Activated CD4-positive, alpha-beta T cell treated with anti-CD3 and anti-CD28 coated beads, Interleukin-2, amount 50 U/mL, for 16 hours (primary cell): Measurements from ENCODE around the gene UCN.
"Not testable (repeated sequence)": the region's sequence is repeated elsewhere in the genome, so short reads cannot be mapped to it uniquely, and the experiment has no call there.

Experiments used
- DNase-seq: peaks from one replicate; pipeline ENCODE4 v3.0.0-alpha.2; 2020

The UCN gene

GRCh38 chr2:27313882-27314645, 5.8 kb upstream of the UCN start:
- DNase-seq: no peak

DNA sequence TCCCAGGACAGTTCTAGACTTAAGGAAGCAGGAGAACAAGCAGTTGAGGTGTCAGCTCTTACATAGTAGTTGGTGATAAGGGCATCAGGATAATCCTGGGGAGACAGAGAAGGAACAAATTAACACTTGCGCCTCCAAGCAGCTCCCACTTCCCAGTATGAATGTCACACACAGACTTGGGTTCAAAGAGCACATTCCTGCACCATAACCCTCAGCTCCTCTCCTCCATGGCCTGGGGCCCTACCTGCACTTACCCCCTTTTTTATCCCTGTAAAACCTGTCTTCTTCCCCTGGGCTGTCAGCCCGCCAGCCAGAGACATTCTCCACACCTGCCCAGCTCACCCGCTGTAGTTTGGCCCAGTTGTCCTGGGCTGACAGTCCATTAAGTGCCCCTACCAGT, 3.9 kb upstream of the UCN start:
- DNase-seq: no peak

DNA sequence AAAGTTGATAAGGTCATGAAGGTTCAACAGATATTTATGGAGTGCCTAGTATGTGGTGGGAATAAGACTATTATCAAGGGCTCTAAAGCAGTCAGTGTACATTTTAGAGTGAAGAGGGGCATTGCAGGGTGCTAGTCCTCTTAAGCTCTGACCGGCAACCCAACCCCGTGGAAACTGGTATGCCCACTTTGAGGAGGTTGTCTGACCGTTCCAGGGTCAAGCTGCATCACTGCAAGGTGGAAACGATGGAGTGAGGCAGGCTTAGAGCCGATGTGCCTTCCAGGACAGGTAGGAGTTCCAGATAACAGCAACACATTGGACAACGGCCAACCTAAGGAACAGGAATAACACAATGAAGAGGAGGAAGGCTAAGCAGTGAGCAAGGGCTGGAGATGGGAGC, 1.4 kb upstream of the UCN start:
- no peak for DNase-seq

DNA sequence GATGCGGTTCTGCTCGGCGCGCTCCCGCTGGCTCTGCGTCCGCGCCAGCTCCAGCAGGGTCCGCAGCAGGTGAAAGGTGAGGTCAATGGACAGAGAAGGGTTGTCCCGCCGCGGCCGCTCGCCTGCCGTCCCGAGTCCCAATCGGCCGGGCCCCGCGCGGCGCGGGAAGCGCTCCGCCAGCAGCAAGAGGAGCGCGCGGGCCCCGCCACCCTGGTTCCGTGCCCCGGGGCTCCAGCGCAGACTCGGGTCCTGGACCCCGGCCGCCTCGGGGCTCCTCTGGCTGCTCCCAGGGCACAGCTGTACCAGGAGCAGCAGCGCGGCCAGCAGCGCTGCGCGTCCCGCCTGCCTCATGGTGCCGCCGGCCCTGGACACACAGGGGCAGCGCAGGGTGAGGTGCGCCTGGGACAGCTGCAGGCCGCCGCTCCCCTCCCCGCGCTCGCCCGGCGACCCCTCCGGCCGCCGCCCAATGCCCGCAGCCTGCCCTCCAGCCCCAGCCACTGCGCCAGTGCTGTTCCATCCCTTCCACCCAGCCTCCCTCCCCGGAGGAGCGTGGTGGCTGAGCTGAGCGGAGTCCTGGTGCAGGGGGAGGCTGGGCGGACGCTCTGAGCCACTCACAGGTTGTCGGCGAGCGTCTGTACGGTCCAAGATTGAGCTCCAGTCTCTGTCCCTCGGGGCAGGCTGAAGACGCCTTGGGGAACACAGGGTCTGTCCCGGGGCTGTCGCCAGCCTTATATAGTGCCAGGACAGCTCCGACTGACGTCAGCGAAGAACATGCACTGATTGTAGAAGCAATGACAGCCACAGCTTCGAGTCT, 493 bp downstream of the UCN start:
- no peak for DNase-seq

- no peak for DNase-seq
These were observed 1.0 kb downstream of the UCN start for GRCh38 chr2:27307287-27307544.

GRCh38 chr2:27306573-27307286, 1.5 kb downstream of the UCN start:
- no peak for DNase-seq

GRCh38 chr2:27306136-27306535, 2.1 kb downstream of the UCN start:
- DNase-seq: no peak

GRCh38 chr2:27305516-27305915, 2.7 kb downstream of the UCN start:
- DNase-seq: no peak

DNA sequence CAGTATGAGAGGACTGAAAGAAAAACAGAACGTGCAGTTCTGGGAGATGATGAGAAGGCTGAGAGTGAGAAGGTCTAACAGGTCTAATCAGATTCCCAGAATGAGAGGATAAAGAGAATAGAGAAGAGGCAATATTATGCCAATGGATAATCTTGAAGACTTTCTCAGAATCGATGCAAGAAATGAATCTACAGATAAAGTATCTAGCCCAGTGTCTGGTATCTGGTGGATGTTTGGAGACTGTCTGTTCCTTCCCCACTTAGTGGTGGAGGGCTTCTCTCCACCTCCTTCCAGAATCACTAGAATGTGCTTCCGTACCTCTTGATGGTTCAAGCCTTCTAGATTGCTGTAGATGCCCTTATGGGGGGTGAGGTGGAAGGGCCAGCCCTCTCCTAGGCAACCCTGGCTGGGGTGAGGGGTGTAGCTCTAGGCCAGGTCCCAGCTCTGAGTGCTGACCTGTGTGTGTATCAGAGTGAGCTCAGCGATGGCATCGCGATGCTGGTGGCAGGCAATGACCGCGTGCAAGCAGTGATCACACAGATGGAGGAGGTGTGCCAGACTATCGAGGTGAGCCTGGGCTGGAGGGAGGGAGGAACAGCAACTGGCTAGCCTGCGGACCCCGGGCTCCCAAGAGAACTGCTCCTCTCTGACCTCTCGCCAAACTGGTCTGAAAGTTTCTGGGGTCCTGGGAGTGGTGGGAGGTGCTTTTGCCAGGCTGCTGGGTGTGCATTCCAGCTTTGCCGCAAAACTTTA, 3.6 kb downstream of the UCN start:
- DNase-seq: no peak

DNA sequence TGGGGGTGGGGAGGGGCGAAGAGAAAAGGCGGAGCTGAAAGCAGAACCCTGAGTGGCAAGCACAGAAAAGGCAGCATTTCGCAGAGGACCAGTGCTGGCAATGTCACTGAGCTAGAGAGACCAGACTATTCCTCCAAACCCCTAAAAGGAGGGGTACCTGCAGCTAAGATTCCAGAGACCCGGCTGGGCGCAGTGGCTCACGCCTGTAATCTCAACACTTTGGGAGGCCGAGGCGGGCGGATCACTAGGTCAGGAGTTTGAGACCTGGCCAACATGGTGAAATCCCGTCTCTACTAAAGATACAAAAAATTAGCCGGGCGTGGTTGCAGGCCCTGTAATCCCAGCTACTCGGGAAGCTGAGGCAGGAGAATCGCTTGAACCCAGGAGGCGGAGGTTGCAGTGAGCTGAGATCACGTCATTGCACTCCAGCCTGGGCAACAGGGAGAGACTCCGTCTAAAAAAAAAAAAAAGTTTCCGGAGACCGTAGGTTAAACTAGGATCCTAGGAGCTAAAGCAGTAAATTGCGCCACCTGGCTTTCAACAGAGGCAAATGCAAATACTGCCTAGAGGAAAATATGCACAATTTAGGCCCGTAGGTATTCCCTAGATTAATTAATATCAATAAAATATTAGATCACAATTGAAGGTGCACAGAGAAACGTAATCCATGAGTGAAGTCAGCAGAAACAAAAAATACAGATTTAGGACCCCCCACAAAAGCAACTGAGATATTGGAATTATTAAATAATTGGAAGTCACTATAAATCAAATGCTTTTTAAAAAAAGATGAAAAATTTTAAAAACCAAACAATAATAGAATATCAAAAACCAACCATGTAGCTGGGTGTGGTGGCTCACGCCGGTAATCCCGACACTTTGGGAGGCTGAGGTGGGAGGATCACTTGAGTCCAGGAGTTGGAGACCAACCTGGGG, 4.9 kb downstream of the UCN start:
- peak; percentile 73 for DNase-seq

DNA sequence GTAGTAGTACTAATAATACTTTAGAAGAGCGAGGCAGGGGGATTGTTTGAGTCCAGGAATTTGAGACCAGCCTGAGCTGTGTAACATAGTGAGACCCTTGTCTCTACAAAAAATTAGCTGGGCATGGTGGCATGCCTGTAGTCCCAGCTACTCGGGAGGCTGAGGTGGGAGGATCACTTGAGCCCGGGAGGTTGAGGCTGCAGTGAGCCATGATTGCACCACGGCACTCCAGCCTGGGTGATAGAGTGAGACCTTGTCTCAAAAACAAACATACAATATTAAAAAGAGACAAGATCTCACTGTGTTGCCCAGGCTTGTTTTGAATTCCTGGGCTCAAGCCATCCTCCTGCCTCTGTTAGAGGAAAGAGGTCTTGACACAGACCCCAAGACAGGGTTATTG, 7.6 kb downstream of the UCN start:
- DNase-seq: not testable (repeated sequence)

- DNase-seq: no peak
These were observed 9.7 kb downstream of the UCN start for GRCh38 chr2:27298391-27299080.

DNA sequence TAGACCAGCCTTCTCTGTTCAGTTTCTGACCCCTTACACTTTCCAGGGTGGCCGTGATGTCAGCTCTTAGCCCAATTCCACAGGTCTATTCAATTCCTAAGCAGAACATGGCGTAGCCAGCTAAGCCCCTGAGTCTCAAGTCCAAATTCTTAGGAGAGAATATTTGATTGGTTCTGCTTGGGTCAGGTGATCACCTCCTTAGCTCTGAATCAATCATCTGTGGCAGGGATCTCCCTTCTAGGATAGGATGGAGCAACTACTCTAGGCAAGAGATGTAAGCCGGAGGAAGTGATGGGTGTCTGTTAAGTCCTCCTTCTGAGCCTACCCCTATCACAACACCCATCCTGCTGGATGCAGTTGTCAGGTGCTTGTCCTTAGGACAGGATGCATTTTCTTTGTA, 11.1 kb downstream of the UCN start:
- DNase-seq: no peak

DNA sequence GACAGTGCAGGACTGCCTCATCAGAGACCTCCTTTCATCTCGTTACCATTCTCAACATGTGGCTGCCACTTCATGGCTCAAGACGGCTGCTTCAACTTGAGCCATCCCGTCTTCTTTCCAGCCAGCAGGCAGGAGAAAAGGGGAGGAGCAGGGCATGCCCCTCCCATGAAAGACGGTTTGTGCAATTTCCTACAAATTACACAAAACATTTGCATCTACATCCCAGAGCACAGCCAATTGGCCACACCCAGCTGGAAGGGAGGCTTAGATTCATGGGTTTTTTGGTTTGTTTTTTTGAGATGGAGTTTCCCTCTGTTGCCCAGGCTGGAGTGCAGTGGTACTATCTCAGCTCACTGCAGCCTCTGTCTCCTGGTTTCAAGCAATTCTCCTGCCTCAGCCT, 11.8 kb downstream of the UCN start:
- DNase-seq: no peak

DNA sequence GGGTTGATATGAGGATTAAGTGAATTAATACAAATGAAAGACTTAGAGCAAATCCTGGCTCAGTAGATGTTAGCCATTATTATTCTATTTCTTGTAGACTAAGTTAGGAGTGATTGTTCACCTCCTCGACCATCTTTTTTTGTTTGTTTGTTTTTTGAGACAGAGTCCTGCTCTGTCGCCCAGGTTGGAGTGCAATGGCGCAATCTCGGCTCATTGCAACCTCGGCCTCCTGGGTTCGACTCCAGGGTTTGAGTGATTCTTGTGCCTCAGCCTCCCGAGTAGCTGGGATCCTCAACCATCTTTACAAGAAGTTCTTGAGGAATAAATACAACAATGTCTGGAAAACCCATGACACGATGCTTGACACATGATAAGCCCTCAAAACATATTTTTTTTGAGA, 13.3 kb downstream of the UCN start:
- DNase-seq: no peak

GRCh38 chr2:27291865-27292264, 16.4 kb downstream of the UCN start:
- DNase-seq: no peak

DNA sequence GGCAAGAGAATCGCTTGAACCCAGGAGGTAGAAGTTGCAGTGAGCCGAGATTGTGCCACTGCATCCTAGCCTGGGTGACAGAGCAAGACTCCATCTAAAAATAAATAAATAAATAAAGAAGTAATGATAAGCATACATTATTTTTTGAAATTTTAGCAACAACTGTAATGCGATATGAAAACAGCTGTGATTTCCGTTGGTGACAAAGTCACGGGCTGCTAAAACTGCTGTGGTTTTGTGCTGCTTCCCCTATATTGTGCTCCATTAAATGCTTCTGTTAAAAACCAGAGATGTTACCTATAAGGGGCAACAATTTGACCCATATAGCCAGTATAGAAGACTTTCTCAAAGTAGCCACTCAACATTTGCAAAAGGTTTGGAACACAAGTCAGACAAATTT, 17.7 kb downstream of the UCN start:
- no peak for DNase-seq

- DNase-seq: no peak
These were observed 19.6 kb downstream of the UCN start for GRCh38 chr2:27288610-27289009.

- no peak for DNase-seq
These were observed 22.8 kb downstream of the UCN start for GRCh38 chr2:27285481-27285880.

DNA sequence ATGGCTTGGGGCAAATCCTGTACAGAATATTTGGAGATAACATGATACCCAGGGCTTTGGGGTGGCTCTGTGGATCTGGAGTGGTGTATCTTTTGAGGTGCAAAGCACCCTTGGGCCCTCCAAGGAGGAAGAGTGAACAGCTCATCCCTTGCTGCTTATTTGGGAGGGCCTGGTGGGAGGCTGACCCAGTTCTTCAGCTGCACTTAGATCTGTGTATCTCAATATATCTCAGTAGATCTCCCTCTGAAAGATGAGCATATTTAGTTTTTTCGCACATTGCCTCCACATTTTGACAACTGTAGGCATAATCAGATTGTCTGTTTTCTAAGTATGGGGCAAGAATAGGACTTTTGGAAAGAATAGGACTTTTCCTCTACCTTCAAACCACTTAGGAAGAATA, 23.2 kb downstream of the UCN start:
- DNase-seq: no peak

DNA sequence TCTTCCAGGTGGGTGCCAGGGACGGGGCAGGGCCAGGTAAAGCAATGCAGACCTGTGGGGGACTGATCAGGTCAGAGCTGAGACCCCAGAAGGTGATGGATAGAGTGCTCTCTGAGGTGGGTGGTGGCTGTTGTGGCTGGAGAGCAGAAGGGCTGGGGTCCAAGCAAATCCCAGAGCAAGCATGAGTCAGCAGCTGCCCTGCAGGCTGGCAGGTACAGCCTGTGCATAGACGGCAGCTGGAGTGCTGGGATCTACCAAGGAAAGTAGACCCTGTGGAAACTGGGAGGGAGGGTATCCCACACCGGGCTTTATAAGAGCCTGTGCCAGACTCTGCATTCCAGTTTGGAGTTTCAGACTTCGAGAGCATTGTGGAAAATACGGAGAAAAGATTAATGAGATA, 25.4 kb downstream of the UCN start:
- no peak for DNase-seq
